Hematopoietic multipotent progenitor cell treated with erythropoietin and hydrocortisone succinate and interleukin-3 and kit ligand, for 8 days (in vitro differentiated cells): ENCODE measurements around the gene PGLYRP2.
"Not testable (repeated sequence)": the region's sequence is repeated elsewhere in the genome, so short reads cannot be mapped to it uniquely, and the experiment has no call there.

ENCODE experiments used
- DNase-seq: peaks from one replicate; pipeline ENCODE4 v3.0.0-alpha.2; 2015

Gene PGLYRP2

DNA sequence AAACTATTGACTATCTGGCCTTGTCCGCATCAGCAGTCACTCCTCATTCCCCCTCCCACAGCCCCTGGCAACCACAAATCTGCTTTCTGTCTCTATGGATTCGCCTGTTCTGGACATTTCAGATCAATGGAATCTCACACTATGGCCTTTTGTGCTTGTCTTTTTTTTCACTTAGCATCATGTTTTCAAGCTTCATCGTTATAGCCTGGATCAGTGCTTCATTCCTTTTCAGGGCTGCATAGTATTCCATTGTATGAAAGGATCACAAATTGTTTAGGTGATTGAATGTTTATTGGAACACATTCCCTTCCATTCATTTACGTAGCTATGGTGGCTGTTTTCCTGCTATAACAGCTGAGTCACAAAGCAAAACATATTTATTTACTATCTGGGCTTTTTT, 7.7 kb upstream of the PGLYRP2 start:
- DNase-seq: no peak

- DNase-seq: not testable (repeated sequence)
Measured at GRCh38 chr19:15485768-15486167, 6.5 kb upstream of the PGLYRP2 start.

GRCh38 chr19:15480996-15481395, 1.7 kb upstream of the PGLYRP2 start:
- DNase-seq: not testable (repeated sequence)

- no peak for DNase-seq
Measured at GRCh38 chr19:15476325-15476724, 3.0 kb downstream of the PGLYRP2 start.

DNA sequence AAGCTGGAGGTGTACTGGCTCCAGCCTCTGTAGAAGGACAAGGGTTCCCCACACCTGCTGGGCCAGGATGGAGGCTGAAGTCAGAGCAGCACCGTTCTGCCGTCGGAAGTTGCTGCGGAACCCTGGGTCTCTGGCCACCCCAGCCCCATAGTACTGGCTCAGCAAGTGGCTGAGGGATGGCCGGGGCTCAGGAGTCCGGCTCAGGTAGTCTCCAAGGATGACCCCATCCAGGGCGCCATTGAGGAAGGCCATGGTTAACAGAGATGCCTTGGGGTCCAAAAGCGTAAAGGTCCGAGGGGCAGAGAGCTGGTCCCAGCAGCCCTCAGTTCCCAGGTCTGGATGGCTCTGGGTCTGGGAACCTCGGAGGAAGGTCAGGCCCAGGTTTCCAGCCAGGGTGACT, 3.7 kb downstream of the PGLYRP2 start:
- DNase-seq: no peak

- no peak for DNase-seq
Measured at GRCh38 chr19:15475169-15475568, 4.1 kb downstream of the PGLYRP2 start.

- DNase-seq: not testable (repeated sequence)
Measured at GRCh38 chr19:15473821-15474220, 5.5 kb downstream of the PGLYRP2 start.

DNA sequence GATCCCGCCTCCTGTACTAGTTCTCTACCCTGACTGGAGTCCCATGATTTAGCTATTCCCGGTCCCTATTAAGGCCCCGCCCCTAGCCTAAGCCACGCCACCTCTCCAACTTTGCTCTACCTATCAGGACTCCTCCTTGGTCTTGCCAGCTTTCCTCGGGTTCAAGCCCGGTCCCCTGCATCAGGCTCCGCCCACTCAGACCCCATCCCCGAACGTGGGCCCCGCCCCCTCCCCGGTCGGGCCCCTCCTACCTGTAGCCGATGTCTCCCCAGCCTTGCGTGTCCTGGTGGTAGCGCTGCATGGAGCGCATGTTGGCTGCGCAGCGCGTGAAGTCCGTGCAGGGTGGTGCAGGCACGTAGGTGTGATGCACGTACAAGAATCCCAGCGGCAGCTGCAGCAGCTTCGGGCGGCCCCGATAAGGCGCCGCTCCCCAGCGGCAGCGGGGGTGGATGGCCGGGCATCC, 7.6 kb downstream of the PGLYRP2 start:
- no peak for DNase-seq

- peak; percentile 44 for DNase-seq
Measured at GRCh38 chr19:15469513-15470297, 9.6 kb downstream of the PGLYRP2 start.

DNA sequence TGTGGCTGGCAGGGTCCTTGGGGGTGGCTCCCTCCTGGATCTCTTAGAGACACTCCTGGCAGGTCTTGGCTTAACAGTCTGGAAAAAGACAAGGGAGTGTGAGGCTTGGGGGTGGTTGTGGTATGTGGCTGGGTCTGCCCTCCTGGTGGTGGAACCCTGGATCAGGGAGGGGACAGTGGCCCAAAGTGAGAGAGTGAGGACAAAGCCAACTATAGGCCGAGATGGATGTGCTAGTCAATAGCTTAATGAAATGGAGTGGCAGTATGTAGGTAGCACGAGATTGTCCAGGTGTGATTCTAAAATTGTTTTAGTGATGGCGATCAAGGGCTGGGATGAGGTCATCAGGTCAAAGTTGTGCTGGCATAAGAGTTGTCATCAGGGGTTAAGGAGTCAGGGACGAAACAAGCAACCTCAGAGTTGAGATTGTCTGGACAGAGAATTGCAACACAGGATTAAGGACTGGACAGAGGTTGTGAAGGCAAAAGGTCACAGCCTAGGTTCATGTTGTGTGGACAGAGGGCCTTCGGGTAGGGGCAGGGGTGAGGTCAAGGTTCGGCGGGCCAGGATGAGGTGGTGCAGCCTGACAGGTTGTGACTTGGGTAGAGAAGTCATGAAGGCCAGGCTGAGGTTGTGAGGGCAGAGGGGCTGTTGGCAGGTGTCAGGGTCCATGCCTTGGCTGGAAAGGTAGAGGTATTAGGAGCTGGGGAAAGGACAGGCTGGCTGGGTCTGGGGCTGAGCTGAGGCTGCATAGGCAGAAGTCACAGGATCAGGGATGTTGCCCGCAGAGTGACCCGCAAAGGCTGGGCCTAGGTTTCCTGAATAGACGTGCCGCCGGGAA, 10.4 kb downstream of the PGLYRP2 start:
- no peak for DNase-seq

- no peak for DNase-seq
Measured at GRCh38 chr19:15467734-15468214, 11.5 kb downstream of the PGLYRP2 start.

- peak; percentile 53 for DNase-seq
Measured at GRCh38 chr19:15466851-15467733, 12.2 kb downstream of the PGLYRP2 start.

GRCh38 chr19:15464394-15465385, 14.6 kb downstream of the PGLYRP2 start, which contains the start of gene RASAL3:
Gene RASAL3 (minus strand): TSS chr19:15464544. CDS start chr19:15464358, 186 bp downstream.
- peak; percentile 46 for DNase-seq

DNA sequence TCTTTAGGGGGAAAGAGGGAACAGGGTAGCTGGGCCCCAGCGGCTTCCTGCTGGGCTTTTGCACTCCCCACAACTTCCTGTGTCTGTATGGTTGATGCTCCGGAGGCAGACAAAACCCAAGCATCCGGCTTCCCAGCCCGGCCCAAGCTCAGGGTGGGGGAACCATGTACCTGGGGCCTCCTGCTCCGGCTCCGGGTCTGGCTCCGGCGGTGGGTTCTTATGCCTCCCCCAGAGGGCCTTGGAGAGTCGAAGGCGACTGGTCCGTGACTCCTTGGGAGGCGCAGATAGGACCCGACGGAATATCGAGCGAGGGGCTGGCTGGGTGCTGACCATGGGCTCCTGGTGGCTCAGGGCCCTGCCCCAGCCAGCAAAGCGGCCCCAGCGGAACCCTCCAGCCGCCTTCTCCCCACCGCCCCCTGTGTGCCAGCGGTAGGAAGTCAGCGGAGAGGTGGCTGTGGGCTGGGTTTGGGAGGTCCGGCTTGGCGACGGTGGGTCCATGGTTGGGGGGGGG, 15.4 kb downstream of the PGLYRP2 start:
- peak; percentile 39 for DNase-seq

GRCh38 chr19:15461694-15462093, 17.6 kb downstream of the PGLYRP2 start:
- DNase-seq: no peak

- DNase-seq: no peak
Measured at GRCh38 chr19:15457701-15458484, 21.4 kb downstream of the PGLYRP2 start.

- DNase-seq: no peak
Measured at GRCh38 chr19:15456871-15457700, 22.2 kb downstream of the PGLYRP2 start.

DNA sequence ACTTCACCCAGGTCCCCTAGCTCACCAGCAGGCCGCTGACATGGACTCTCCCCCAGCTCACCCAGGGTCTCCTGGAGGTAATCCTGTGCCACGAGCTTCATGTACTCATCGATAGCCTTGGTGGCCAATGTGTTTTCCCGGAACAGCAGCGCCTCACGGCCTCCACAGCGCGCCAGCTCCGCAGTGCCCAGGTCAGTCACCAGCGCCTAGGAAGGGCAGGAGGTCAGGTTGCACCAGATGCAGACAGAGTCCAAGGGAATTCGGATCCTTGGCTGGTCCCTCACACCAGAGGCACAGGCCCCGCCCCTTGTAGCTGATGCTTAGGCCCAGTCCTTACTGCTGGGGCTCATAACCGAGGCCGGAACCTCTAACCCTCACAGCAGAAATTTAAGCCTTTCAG, 22.9 kb downstream of the PGLYRP2 start:
- DNase-seq: no peak

DNA sequence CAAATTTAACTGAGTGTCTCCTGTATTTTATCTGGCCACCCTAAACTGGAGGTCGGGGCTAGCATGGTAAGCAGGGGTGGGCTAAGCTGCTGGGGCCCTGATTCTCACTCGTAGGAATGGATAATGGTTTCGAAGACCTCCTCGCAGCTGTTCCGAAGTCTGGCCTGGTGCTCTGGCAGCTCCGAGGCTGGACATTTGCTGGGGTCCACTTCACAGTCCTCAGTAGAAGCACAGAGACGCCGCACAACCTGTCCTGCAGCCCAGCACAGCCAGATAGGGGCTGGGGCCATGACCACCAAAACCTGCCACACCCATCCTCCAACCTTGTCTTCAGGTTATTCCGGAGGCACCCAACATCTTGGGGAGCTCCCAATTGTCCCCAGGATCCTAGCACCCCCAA, 23.3 kb downstream of the PGLYRP2 start:
- DNase-seq: no peak
